Neutrophil (primary cell): Measurements from ENCODE around the gene MYO5B.

ENCODE experiments used
- H3K27ac ChIP-seq: fragments of 200-600 bp; sonication (generic); 2 replicates; pipeline ENCODE4 v1.5.1; 2016; ENCODE audit warnings: mild to moderate bottlenecking, moderate library complexity
- H3K27me3 ChIP-seq: fragments of 200-600 bp; sonication (generic); 2 replicates; pipeline ENCODE4 v1.6.0; 2016; ENCODE audit warnings: mild to moderate bottlenecking
- H3K36me3 ChIP-seq: fragments of 200-600 bp; sonication (generic); 2 replicates; pipeline ENCODE4 v1.5.1; 2017
- H3K4me1 ChIP-seq, 2 experiments: fragments of 200-600 bp in 1 of 2; sonication (generic) in 1 of 2; 1 replicate in 1 of 2; 2 replicates in 1 of 2; pipeline versions ENCODE4 v1.5.1 to v1.6.1; 2013 to 2016; ENCODE audit warnings: low read depth in 1 of 2, low read length in 1 of 2, mild to moderate bottlenecking in 1 of 2, moderate library complexity in 1 of 2; ENCODE audit not compliant: control insufficient read depth in 1 of 2, insufficient read depth in 1 of 2
- H3K4me3 ChIP-seq, 2 experiments: fragments of 200-600 bp in 1 of 2; sonication (generic) in 1 of 2; 1 replicate in 1 of 2; 2 replicates in 1 of 2; pipeline ENCODE4 v1.5.1; 2013 to 2016; ENCODE audit warnings: low read depth in 1 of 2, low read length in 1 of 2, mild to moderate bottlenecking in 1 of 2, moderate library complexity in 1 of 2
- H3K9me3 ChIP-seq: fragments of 200-600 bp; sonication (generic); 2 replicates; pipeline ENCODE4 v1.5.1; 2016
- CTCF ChIP-seq: fragments of 200-600 bp; sonication (generic); IDR thresholded peaks from 2 replicates; pipeline ENCODE4 v1.5.1; 2016; ENCODE audit warnings: antibody characterized with exemption

Gene MYO5B

DNA sequence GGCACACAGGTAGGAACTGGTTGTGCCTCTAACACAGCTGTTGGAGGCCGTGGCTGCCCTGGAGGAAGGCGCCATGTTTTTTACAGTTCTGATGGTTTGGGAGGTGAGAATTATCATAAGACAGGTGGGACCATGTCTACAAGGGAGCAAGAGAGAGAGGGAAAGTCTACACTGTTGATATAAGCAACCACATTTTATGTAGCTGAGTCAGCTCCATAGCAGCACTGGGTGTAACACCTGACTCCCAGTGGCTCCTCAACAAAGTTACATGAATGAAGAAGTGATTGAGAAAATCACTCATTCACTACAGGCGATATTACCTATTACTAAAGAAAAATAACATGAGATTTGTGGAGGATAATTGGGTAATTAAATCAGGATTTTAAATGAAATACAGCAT, 340.3 kb downstream of the MYO5B start:
- no peaks in the 10 kb centered on the region for H3K4me1 ChIP-seq
- no peaks in the 10 kb centered on the region for H3K9me3 ChIP-seq
- peaks cover 2% of the 10 kb centered on the region for H3K27me3 ChIP-seq
- TF ChIP-seq CTCF, result no peak
- no peak overlapping the region for H3K27ac ChIP-seq
- H3K36me3 ChIP-seq, result no peaks in the 10 kb centered on the region
- no peak overlapping the region for H3K4me3 ChIP-seq

GRCh38 chr18:49853436-49853835, 341.5 kb downstream of the MYO5B start:
- no peaks in the 10 kb centered on the region for H3K9me3 ChIP-seq
- no peak for TF ChIP-seq CTCF
- no peak overlapping the region for H3K4me3 ChIP-seq
- H3K36me3 ChIP-seq, result no peaks in the 10 kb centered on the region
- no peaks in the 10 kb centered on the region for H3K4me1 ChIP-seq
- H3K27me3 ChIP-seq, result peaks cover 12% of the 10 kb centered on the region
- no peak overlapping the region for H3K27ac ChIP-seq

DNA sequence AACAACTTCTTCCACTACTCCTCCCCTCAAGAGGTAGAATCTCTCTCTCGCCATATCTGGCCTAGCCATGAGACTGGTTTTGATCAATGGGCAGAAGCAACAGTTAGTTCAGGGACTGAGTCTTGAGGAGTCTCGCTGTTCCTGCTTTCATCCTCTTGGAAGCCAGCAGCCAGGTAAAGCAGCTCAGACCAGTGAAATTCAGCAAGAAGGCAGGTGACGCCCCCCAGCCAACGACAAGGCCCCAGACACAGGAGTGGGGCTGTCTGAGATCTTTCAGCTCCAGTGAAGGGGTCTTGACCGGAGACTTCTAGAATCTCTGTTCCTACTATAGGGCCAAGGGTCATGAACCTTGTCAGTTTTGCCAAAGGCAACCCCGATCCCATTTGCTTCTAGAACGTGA, 341.9 kb downstream of the MYO5B start:
- Histone ChIP-seq H3K27ac (no peak overlapping the region), H3K36me3 (no peaks in the 10 kb centered on the region), H3K9me3 (no peaks in the 10 kb centered on the region), H3K4me1 (no peaks in the 10 kb centered on the region), H3K4me3 (no peak overlapping the region), H3K27me3 (peaks cover 12% of the 10 kb centered on the region)
- TF ChIP-seq CTCF, result no peak

DNA sequence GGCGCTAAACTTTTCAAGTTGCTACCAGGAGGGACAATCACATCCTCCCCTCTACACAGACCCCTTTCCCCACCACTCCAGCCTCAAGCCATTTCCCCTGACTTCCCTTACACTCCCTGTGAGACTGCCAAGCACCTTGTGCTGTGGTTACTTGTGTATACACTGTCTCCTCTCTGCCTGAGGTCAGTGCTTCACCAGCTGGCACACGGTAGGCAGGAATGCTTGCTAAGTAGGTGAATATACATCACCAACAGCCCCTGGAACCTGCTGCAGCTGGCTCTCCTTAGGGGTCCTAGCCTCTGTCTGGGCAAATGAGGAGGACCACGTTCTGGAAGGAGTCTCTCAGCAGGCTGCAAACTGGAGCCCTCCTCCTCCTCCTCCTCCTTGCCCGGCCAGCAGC, 343.3 kb downstream of the MYO5B start:
- H3K4me1 ChIP-seq, result no peaks in the 10 kb centered on the region
- no peak overlapping the region for H3K4me3 ChIP-seq
- no peaks in the 10 kb centered on the region for H3K9me3 ChIP-seq
- no peak overlapping the region for H3K27ac ChIP-seq
- no peaks in the 10 kb centered on the region for H3K36me3 ChIP-seq
- no peak for TF ChIP-seq CTCF
- H3K27me3 ChIP-seq, result peaks cover 12% of the 10 kb centered on the region

DNA sequence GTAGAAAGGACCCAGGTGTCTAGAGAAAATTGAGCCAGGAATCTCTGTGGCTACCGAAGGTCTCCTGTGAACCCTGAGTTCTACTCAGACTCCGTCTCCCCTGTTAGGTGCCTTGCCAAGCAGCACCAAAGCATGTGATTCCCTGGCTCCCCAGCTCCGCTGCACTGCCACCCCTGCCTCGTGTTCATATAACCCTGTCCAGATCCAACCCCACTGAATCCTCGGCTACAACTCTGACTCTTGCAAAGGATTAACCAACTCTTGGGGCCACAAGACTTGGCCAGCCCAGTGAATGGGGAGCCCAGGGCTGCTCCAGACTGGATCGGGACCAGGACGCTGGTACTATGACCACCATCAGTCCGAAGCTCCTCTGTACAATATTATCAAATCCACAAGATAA, 344.3 kb downstream of the MYO5B start:
- H3K27me3 ChIP-seq, result peaks cover 12% of the 10 kb centered on the region
- TF ChIP-seq CTCF, result no peak
- no peak overlapping the region for H3K4me3 ChIP-seq

More for the DNA sequence above, 344.3 kb downstream of the MYO5B start:
- Histone ChIP-seq H3K9me3 (no peaks in the 10 kb centered on the region), H3K4me1 (no peaks in the 10 kb centered on the region), H3K27ac (no peak overlapping the region), H3K36me3 (no peaks in the 10 kb centered on the region)
